HepG2 (cell line): ENCODE results near the gene RINL. TPM values are rescaled to one million over a fixed set of nuclear protein-coding genes. Genes with fewer than 3 reads are reported as not detected.

ENCODE experiments used
- CBX5 ChIP-seq: sonication (generic); formaldehyde crosslinking; IDR thresholded peaks from 2 replicates; pipeline ENCODE4 v1.4.0; 2020; ENCODE audit warnings: missing genetic modification reagents, borderline replicate concordance
- CREB1 ChIP-seq, 2 experiments: fragments of 450-650 bp in 1 of 2; IDR thresholded peaks; 2 replicates each; pipeline ENCODE4 v1.6.1; 2016 to 2017; ENCODE audit warnings: control low read depth in 1 of 2, mild to moderate bottlenecking in 1 of 2, missing compliant biosample characterization in 1 of 2, missing genetic modification characterization in 1 of 2
- DPF2 ChIP-seq: sonication (generic); formaldehyde crosslinking; IDR thresholded peaks from 2 replicates; pipeline ENCODE4 v1.4.0; 2020; ENCODE audit warnings: mild to moderate bottlenecking, low read depth, missing genetic modification reagents, borderline replicate concordance
- ELF3 ChIP-seq: IDR thresholded peaks from 2 replicates; pipeline ENCODE4 v1.6.1; 2016; ENCODE audit warnings: missing genetic modification reagents, missing compliant biosample characterization
- ERF ChIP-seq: IDR thresholded peaks from 2 replicates; pipeline ENCODE4 v1.6.1; 2018; ENCODE audit warnings: missing biosample characterization, missing genetic modification reagents
- IRF2 ChIP-seq: IDR thresholded peaks from 2 replicates; pipeline ENCODE4 v1.6.1; 2018; ENCODE audit warnings: missing genetic modification reagents, missing compliant biosample characterization
- ISL2 ChIP-seq: sonication (generic); formaldehyde crosslinking; IDR thresholded peaks from 2 replicates; pipeline ENCODE4 v1.5.0; 2020; ENCODE audit warnings: missing genetic modification reagents
- KAT8 ChIP-seq: IDR thresholded peaks from 2 replicates; pipeline ENCODE4 v1.6.1; 2016; ENCODE audit warnings: missing genetic modification reagents, missing compliant biosample characterization
- MIER3 ChIP-seq: IDR thresholded peaks from 2 replicates; pipeline ENCODE4 v1.6.1; 2016; ENCODE audit warnings: missing compliant biosample characterization, borderline replicate concordance
- MTERF4 ChIP-seq: sonication (generic); formaldehyde crosslinking; IDR thresholded peaks from 2 replicates; pipeline ENCODE4 v1.8.0; 2023; ENCODE audit warnings: mild to moderate bottlenecking, missing genetic modification reagents
- MTF1 ChIP-seq: sonication (generic); formaldehyde crosslinking; IDR thresholded peaks from 2 replicates; pipeline ENCODE4 v1.5.0; 2020; ENCODE audit warnings: missing genetic modification reagents
- PAF1 ChIP-seq: IDR thresholded peaks from 2 replicates; pipeline ENCODE4 v1.6.1; 2016; ENCODE audit warnings: missing genetic modification reagents, missing compliant biosample characterization
- POLR2AphosphoS2 ChIP-seq: IDR thresholded peaks from 2 replicates; pipeline ENCODE4 v1.6.1; 2011; ENCODE audit warnings: low read depth, low read length, improper control_type of control experiment
- PRPF4 ChIP-seq: fragments of 200-400 bp; formaldehyde crosslinking; IDR thresholded peaks from 2 replicates; pipeline ENCODE4 v1.6.1; 2016; ENCODE audit warnings: low read length, low read depth; ENCODE audit not compliant: poor library complexity, severe bottlenecking
- SP5 ChIP-seq: IDR thresholded peaks from 2 replicates; pipeline ENCODE4 v1.6.1; 2016; ENCODE audit warnings: low read depth, borderline replicate concordance
- TSC22D2 ChIP-seq: sonication (generic); formaldehyde crosslinking; IDR thresholded peaks from 2 replicates; pipeline ENCODE4 v1.5.1; 2020; ENCODE audit warnings: missing genetic modification reagents, mild to moderate bottlenecking, borderline replicate concordance
- XBP1 ChIP-seq: sonication (generic); formaldehyde crosslinking; IDR thresholded peaks from 2 replicates; pipeline ENCODE4 v1.5.0; 2020; ENCODE audit warnings: missing genetic modification reagents
- ZKSCAN5 ChIP-seq: sonication (generic); formaldehyde crosslinking; IDR thresholded peaks from 2 replicates; pipeline ENCODE4 v1.5.1; 2020; ENCODE audit warnings: mild to moderate bottlenecking, missing genetic modification reagents
- ZNF432 ChIP-seq: sonication (generic); formaldehyde crosslinking; IDR thresholded peaks from 2 replicates; pipeline ENCODE4 v1.5.0; 2020; ENCODE audit warnings: missing genetic modification reagents, mild to moderate bottlenecking, borderline replicate concordance
- ZNF484 ChIP-seq: sonication (generic); formaldehyde crosslinking; IDR thresholded peaks from 2 replicates; pipeline ENCODE4 v1.5.1; 2020; ENCODE audit warnings: mild to moderate bottlenecking, low read depth, missing genetic modification reagents, borderline replicate concordance
- ZNF543 ChIP-seq: sonication (generic); formaldehyde crosslinking; IDR thresholded peaks from 2 replicates; pipeline ENCODE4 v1.4.0; 2020; ENCODE audit warnings: mild to moderate bottlenecking, missing genetic modification reagents
- ZNF569 ChIP-seq: sonication (generic); formaldehyde crosslinking; IDR thresholded peaks from 2 replicates; pipeline ENCODE4 v1.5.0; 2020; ENCODE audit warnings: mild to moderate bottlenecking, missing genetic modification reagents, moderate library complexity, borderline replicate concordance
- ZNF615 ChIP-seq: sonication (generic); formaldehyde crosslinking; IDR thresholded peaks from 2 replicates; pipeline ENCODE4 v1.5.0; 2020; ENCODE audit warnings: mild to moderate bottlenecking, missing genetic modification reagents, borderline replicate concordance
- ZNF772 ChIP-seq: sonication (generic); formaldehyde crosslinking; IDR thresholded peaks from 2 replicates; pipeline ENCODE4 v1.5.0; 2020; ENCODE audit warnings: mild to moderate bottlenecking, missing genetic modification reagents
- ZNF792 ChIP-seq: IDR thresholded peaks from 2 replicates; pipeline ENCODE4 v1.6.1; 2016
- polyA plus RNA-seq, 8 experiments: library from polyadenylated mRNA; depleted of rRNA in 3 of 8; stranded (reverse) in 7 of 8; unstranded in 1 of 8; fragments of >200 nt; fragmentation: Illumina TruSeq in 4 of 8; extraction: Trizol in 4 of 8; gene quantifications; 2 replicates each; pipeline versions ENCODE4 v1.2.1 to v1.2.3, GENCODE V29; 2011 to 2016; ENCODE audit warnings: low read depth in 4 of 8, missing spikeins in 1 of 8, mixed read lengths in 1 of 8; ENCODE audit not compliant: insufficient read depth in 1 of 8
- total RNA-seq, 5 experiments: library from RNA; depleted of rRNA; stranded (reverse); fragments of >200 nt; fragmentation: Illumina TruSeq; extraction: Trizol; gene quantifications; 2 replicates each; pipeline ENCODE4 v1.2.3, GENCODE V29; 2016; ENCODE audit warnings: low read depth in 1 of 5
- TF ChIP-seq, protein P1 (sequence below): sonication (generic); formaldehyde crosslinking; IDR thresholded peaks from 2 replicates; pipeline ENCODE4 v1.4.0; 2020; ENCODE audit warnings: missing genetic modification reagents, borderline replicate concordance
- TF ChIP-seq, protein P2 (sequence below): sonication (generic); formaldehyde crosslinking; IDR thresholded peaks from 2 replicates; pipeline ENCODE4 v1.4.0; 2020; ENCODE audit warnings: mild to moderate bottlenecking, missing genetic modification reagents, borderline replicate concordance

Gene RINL
- total and polyA plus RNA-seq, 2 of the 13 experiments (the other 11 are each of a cell fraction or from before 2014, with no cell fraction given), result 11.4 to 18.0 TPM

- TF ChIP-seq XBP1 (no peak), MTF1 (CRISPR knock-in tag) (no peak), DPF2 (CRISPR knock-in tag) (no peak), PRPF4 (peak; percentile 57), ZNF569 (CRISPR knock-in tag) (no peak), ZNF772 (peak; percentile 76; the same call in 1 of the 2 replicates), ISL2 (CRISPR knock-in tag) (no peak), ZNF484 (CRISPR knock-in tag) (no peak), SP5 (peak; percentile 90), POLR2AphosphoS2 (no peak), ZNF543 (CRISPR knock-in tag) (peak; percentile 80; the same call in 1 of the 2 replicates), ZNF432 (CRISPR knock-in tag) (no peak), KAT8 (CRISPR knock-in tag) (peak; percentile 34; the same call in 1 of the 2 replicates), ELF3 (CRISPR knock-in tag) (peak; percentile 78), PAF1 (CRISPR knock-in tag) (no peak), ZNF615 (CRISPR knock-in tag) (no peak), ZNF792 (CRISPR knock-in tag) (peak; percentile 55; the same call in 1 of the 2 replicates), CBX5 (CRISPR knock-in tag) (peak; percentile 50; the same call in 1 of the 2 replicates), IRF2 (CRISPR knock-in tag) (peak; percentile 64; the same call in 1 of the 2 replicates), MTERF4 (CRISPR knock-in tag) (peak; percentile 34; the same call in 1 of the 2 replicates), ERF (CRISPR knock-in tag) (peak; percentile 78; the same call in 1 of the 2 replicates), ZKSCAN5 (CRISPR knock-in tag) (no peak), CREB1 (IDR thresholded peaks at IDR 0.05) (peak; percentile 83), CREB1 (CRISPR knock-in tag; IDR thresholded peaks at IDR 0.05) (peak; percentile 56; the same call in 1 of the 2 replicates), MIER3 (CRISPR knock-in tag) (peak; percentile 51; the same call in 1 of the 2 replicates), TSC22D2 (no peak)
- TF ChIP-seq, protein P1, sequence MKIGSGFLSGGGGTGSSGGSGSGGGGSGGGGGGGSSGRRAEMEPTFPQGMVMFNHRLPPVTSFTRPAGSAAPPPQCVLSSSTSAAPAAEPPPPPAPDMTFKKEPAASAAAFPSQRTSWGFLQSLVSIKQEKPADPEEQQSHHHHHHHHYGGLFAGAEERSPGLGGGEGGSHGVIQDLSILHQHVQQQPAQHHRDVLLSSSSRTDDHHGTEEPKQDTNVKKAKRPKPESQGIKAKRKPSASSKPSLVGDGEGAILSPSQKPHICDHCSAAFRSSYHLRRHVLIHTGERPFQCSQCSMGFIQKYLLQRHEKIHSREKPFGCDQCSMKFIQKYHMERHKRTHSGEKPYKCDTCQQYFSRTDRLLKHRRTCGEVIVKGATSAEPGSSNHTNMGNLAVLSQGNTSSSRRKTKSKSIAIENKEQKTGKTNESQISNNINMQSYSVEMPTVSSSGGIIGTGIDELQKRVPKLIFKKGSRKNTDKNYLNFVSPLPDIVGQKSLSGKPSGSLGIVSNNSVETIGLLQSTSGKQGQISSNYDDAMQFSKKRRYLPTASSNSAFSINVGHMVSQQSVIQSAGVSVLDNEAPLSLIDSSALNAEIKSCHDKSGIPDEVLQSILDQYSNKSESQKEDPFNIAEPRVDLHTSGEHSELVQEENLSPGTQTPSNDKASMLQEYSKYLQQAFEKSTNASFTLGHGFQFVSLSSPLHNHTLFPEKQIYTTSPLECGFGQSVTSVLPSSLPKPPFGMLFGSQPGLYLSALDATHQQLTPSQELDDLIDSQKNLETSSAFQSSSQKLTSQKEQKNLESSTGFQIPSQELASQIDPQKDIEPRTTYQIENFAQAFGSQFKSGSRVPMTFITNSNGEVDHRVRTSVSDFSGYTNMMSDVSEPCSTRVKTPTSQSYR (CRISPR knock-in tag), result peak; percentile 94
- TF ChIP-seq, protein P2, sequence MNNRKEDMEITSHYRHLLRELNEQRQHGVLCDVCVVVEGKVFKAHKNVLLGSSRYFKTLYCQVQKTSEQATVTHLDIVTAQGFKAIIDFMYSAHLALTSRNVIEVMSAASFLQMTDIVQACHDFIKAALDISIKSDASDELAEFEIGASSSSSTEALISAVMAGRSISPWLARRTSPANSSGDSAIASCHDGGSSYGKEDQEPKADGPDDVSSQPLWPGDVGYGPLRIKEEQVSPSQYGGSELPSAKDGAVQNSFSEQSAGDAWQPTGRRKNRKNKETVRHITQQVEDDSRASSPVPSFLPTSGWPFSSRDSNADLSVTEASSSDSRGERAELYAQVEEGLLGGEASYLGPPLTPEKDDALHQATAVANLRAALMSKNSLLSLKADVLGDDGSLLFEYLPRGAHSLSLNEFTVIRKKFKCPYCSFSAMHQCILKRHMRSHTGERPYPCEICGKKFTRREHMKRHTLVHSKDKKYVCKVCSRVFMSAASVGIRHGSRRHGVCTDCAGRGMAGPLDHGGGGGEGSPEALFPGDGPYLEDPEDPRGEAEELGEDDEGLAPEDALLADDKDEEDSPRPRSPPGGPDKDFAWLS (CRISPR knock-in tag), result no peak
These were observed 26.3 kb downstream of the RINL start (continued) for GRCh38 chr19:38851622-38852230.
